ENCODE measurements around the gene VASH1. TPM values are rescaled to one million over a fixed set of nuclear protein-coding genes. Genes with fewer than 3 reads are reported as not detected.

Gene VASH1
- total RNA-seq, 1 experiment from 2014 or later = 2.8 TPM

GRCh38 chr14:76793956-76794355 lies 32.7 kb downstream of the VASH1 start:
- H3K4me3 ChIP-seq = no peak overlapping the region
- H3K9me3 ChIP-seq = no peaks in the 10 kb centered on the region; the same call in 1 of the 2 replicates
- H3K36me3 ChIP-seq = no peaks in the 10 kb centered on the region
- H3K27me3 ChIP-seq = no peaks in the 10 kb centered on the region
- DNase-seq = no peak

- no peak overlapping the region for H3K4me3 ChIP-seq
- H3K36me3 ChIP-seq = no peaks in the 10 kb centered on the region
- no peaks in the 10 kb centered on the region for H3K27me3 ChIP-seq
- DNase-seq = no peak
- H3K9me3 ChIP-seq = no peaks in the 10 kb centered on the region
These were observed 45.2 kb downstream of the VASH1 start for GRCh38 chr14:76806446-76806845.

- Histone ChIP-seq H3K27me3 (no peaks in the 10 kb centered on the region), H3K4me3 (no peak overlapping the region), H3K9me3 (no peaks in the 10 kb centered on the region), H3K36me3 (no peaks in the 10 kb centered on the region)
- DNase-seq = no peak
These were observed 46.7 kb downstream of the VASH1 start for GRCh38 chr14:76808011-76808410.

GRCh38 chr14:76808990-76809389 lies 47.7 kb downstream of the VASH1 start:
- no peak overlapping the region for H3K4me3 ChIP-seq
- DNase-seq = no peak
- H3K27me3 ChIP-seq = no peaks in the 10 kb centered on the region
- H3K36me3 ChIP-seq = no peaks in the 10 kb centered on the region
- H3K9me3 ChIP-seq = no peaks in the 10 kb centered on the region

- no peaks in the 10 kb centered on the region for H3K9me3 ChIP-seq
- H3K4me3 ChIP-seq = no peak overlapping the region; the same call in 1 of the 2 replicates
- DNase-seq = no peak
- no peaks in the 10 kb centered on the region for H3K36me3 ChIP-seq
- no peaks in the 10 kb centered on the region for H3K27me3 ChIP-seq
These were observed 49.3 kb downstream of the VASH1 start for GRCh38 chr14:76810525-76810924.

GRCh38 chr14:76810953-76811400 lies 49.7 kb downstream of the VASH1 start:
- no peak for DNase-seq
- Histone ChIP-seq H3K4me3 (peak overlapping the region; percentile 31), H3K9me3 (no peaks in the 10 kb centered on the region), H3K36me3 (no peaks in the 10 kb centered on the region), H3K27me3 (no peaks in the 10 kb centered on the region)

- H3K27me3 ChIP-seq = no peaks in the 10 kb centered on the region
- no peaks in the 10 kb centered on the region for H3K36me3 ChIP-seq
- DNase-seq = no peak
- no peaks in the 10 kb centered on the region for H3K9me3 ChIP-seq
- H3K4me3 ChIP-seq = peak overlapping the region; percentile 63
These were observed 50.3 kb downstream of the VASH1 start for GRCh38 chr14:76811561-76811960.

- Histone ChIP-seq H3K27me3 (no peaks in the 10 kb centered on the region), H3K36me3 (no peaks in the 10 kb centered on the region), H3K9me3 (no peaks in the 10 kb centered on the region), H3K4me3 (peak overlapping the region; percentile 63)
- DNase-seq = no peak
These were observed 50.8 kb downstream of the VASH1 start for GRCh38 chr14:76812093-76812421.

- H3K36me3 ChIP-seq = no peaks in the 10 kb centered on the region
- no peaks in the 10 kb centered on the region for H3K9me3 ChIP-seq
- peak; percentile 89 for DNase-seq
- peak within 1 kb of the TSS; percentile 63 for H3K4me3 ChIP-seq
- no peaks in the 10 kb centered on the region for H3K27me3 ChIP-seq
These were observed 51.4 kb downstream of the VASH1 start, which contains the start of gene ANGEL1 for GRCh38 chr14:76812422-76813383. Gene ANGEL1 (minus strand): TSS chr14:76812882. CDS start chr14:76812827, 55 bp downstream.

- no peak overlapping the region for H3K4me3 ChIP-seq
- H3K9me3 ChIP-seq = no peaks in the 10 kb centered on the region
- H3K36me3 ChIP-seq = no peaks in the 10 kb centered on the region
- DNase-seq = no peak
- no peaks in the 10 kb centered on the region for H3K27me3 ChIP-seq
These were observed 53.7 kb downstream of the VASH1 start for GRCh38 chr14:76814726-76815645.

GRCh38 chr14:76820700-76821099 lies 59.4 kb downstream of the VASH1 start:
- Histone ChIP-seq H3K4me3 (no peak overlapping the region), H3K36me3 (no peaks in the 10 kb centered on the region), H3K27me3 (0 out of 2 replicates have a peak, but pooled peaks cover 4% of the 10 kb centered on the region), H3K9me3 (no peaks in the 10 kb centered on the region)
- DNase-seq = no peak

- H3K27me3 ChIP-seq = no peaks in the 10 kb centered on the region
- H3K4me3 ChIP-seq = no peak within 1 kb of the TSS
- no peaks in the 10 kb centered on the region for H3K36me3 ChIP-seq
- no peaks in the 10 kb centered on the region for H3K9me3 ChIP-seq
- no peak for DNase-seq
These were observed 64.9 kb downstream of the VASH1 start, which contains the start of gene LRRC74A for GRCh38 chr14:76826122-76826521. Gene LRRC74A (plus strand): TSS chr14:76826408. CDS start chr14:76826698, 290 bp downstream.

GRCh38 chr14:76827696-76828296 lies 66.5 kb downstream of the VASH1 start:
- no peaks in the 10 kb centered on the region for H3K9me3 ChIP-seq
- DNase-seq = no peak
- H3K4me3 ChIP-seq = no peak overlapping the region
- no peaks in the 10 kb centered on the region for H3K36me3 ChIP-seq
- H3K27me3 ChIP-seq = no peaks in the 10 kb centered on the region

- DNase-seq = no peak
- Histone ChIP-seq H3K4me3 (no peak overlapping the region), H3K36me3 (no peaks in the 10 kb centered on the region), H3K9me3 (no peaks in the 10 kb centered on the region), H3K27me3 (no peaks in the 10 kb centered on the region)
These were observed 67.2 kb downstream of the VASH1 start for GRCh38 chr14:76828339-76829012.

- Histone ChIP-seq H3K36me3 (no peaks in the 10 kb centered on the region), H3K4me3 (no peak overlapping the region), H3K27me3 (no peaks in the 10 kb centered on the region), H3K9me3 (no peaks in the 10 kb centered on the region)
- DNase-seq = no peak
These were observed 67.7 kb downstream of the VASH1 start for GRCh38 chr14:76829013-76829365.

Data from MG63 (cell line).